Activated T-helper 2 cell treated with anti-CD3 and anti-CD28 coated beads, Interferon-gamma antibody, Interleukin-2, Interleukin-4, amounts not matched to agents 10 μg/mL and 5 μg/mL and 100 μg/mL, durations not matched to agents 14 hours and 24 hours and 36 hours (primary cell): Measurements from ENCODE around the gene UCHL5. TPM values are rescaled to one million over a fixed set of nuclear protein-coding genes. Genes with fewer than 3 reads are reported as not detected.
A peak's percentile ranks its signal among the peaks of the same experiment; 100 is the strongest.
"Not testable (repeated sequence)": the region's sequence is repeated elsewhere in the genome, so short reads cannot be mapped to it uniquely, and the experiment has no call there.

Experiments
- DNase-seq: peaks from one replicate; pipeline ENCODE4 v3.0.0; 2021; ENCODE audit warnings: low spot score
- H3K27ac Mint-ChIP-seq: one replicate; pipeline ENCODE4 v1.8.0; 2021; ENCODE audit warnings: mixed read lengths
- H3K27me3 Mint-ChIP-seq: one replicate; pipeline ENCODE4 v1.8.0; 2021; ENCODE audit warnings: low read depth, mixed read lengths
- H3K36me3 Mint-ChIP-seq: one replicate; pipeline ENCODE4 v1.8.0; 2021; ENCODE audit warnings: low read depth, mixed read lengths
- H3K4me1 Mint-ChIP-seq: one replicate; pipeline ENCODE4 v1.8.0; 2021; ENCODE audit warnings: low read depth, mixed read lengths
- H3K4me3 Mint-ChIP-seq: one replicate; pipeline ENCODE4 v1.8.0; 2021; ENCODE audit warnings: low read depth, mild to moderate bottlenecking, moderate library complexity, mixed read lengths
- H3K9me3 Mint-ChIP-seq: one replicate; pipeline ENCODE4 v1.8.0; 2021; ENCODE audit warnings: mixed read lengths
- intact Hi-C: fragments of 100-400 bp; cut with micrococcal nuclease; formaldehyde crosslinking; loops from one replicate; pipeline ENCODE4 v1.15.1; 2023
- total RNA-seq: library from RNA; stranded (reverse); gene quantifications from 2 replicates; pipeline ENCODE4 v1.2.3, GENCODE V29; 2022

UCHL5 gene
- total RNA-seq, 1 donor from 2014 or later, result 77.6 TPM

- Mint-ChIP-seq H3K36me3 (peaks cover 5% of the 10 kb centered on the region), H3K4me1 (peaks cover 35% of the 10 kb centered on the region), H3K27ac (peak overlapping the region; percentile 75), H3K27me3 (no peaks in the 10 kb centered on the region), H3K4me3 (no peak overlapping the region), H3K9me3 (no peaks in the 10 kb centered on the region)
- DNase-seq, result no peak
- intact Hi-C loops, result no loop called here
Measured at GRCh38 chr1:192984080-192984479, 75.1 kb downstream of the UCHL5 start.

- intact Hi-C loops, result loop anchor here (2.0 kb wide), 2 partner anchors 47 to 175 kb away; partner anchors contain the start of gene RGS2
- DNase-seq, result no peak
- H3K9me3 Mint-ChIP-seq, result no peaks in the 10 kb centered on the region
- H3K27me3 Mint-ChIP-seq, result no peaks in the 10 kb centered on the region
- H3K4me1 Mint-ChIP-seq, result peaks cover 35% of the 10 kb centered on the region
- no peak overlapping the region for H3K4me3 Mint-ChIP-seq
- H3K27ac Mint-ChIP-seq, result peak overlapping the region; percentile 75
- peaks cover 5% of the 10 kb centered on the region for H3K36me3 Mint-ChIP-seq
Measured at GRCh38 chr1:192983349-192983980, 75.7 kb downstream of the UCHL5 start.

GRCh38 chr1:192980856-192981255, 78.3 kb downstream of the UCHL5 start:
- peaks cover 31% of the 10 kb centered on the region for H3K4me1 Mint-ChIP-seq
- no peaks in the 10 kb centered on the region for H3K9me3 Mint-ChIP-seq
- H3K27ac Mint-ChIP-seq, result no peak overlapping the region
- intact Hi-C loops, result no loop called here
- no peaks in the 10 kb centered on the region for H3K27me3 Mint-ChIP-seq
- no peak for DNase-seq
- H3K4me3 Mint-ChIP-seq, result no peak overlapping the region
- no peaks in the 10 kb centered on the region for H3K36me3 Mint-ChIP-seq

GRCh38 chr1:192980334-192980733, 78.8 kb downstream of the UCHL5 start:
- H3K9me3 Mint-ChIP-seq, H3K36me3 Mint-ChIP-seq, intact Hi-C loops, H3K4me3 Mint-ChIP-seq, H3K27ac Mint-ChIP-seq, DNase-seq, H3K27me3 Mint-ChIP-seq: not testable (repeated sequence)
- peaks cover 26% of the 10 kb centered on the region for H3K4me1 Mint-ChIP-seq

GRCh38 chr1:192979542-192979941, 79.6 kb downstream of the UCHL5 start:
- no peaks in the 10 kb centered on the region for H3K36me3 Mint-ChIP-seq
- no peaks in the 10 kb centered on the region for H3K27me3 Mint-ChIP-seq
- no peak overlapping the region for H3K27ac Mint-ChIP-seq
- H3K4me3 Mint-ChIP-seq, result no peak overlapping the region
- intact Hi-C loops, result no loop called here
- no peaks in the 10 kb centered on the region for H3K9me3 Mint-ChIP-seq
- DNase-seq, result no peak
- peaks cover 19% of the 10 kb centered on the region for H3K4me1 Mint-ChIP-seq

- H3K27ac Mint-ChIP-seq, result peak overlapping the region; percentile 16
- no peaks in the 10 kb centered on the region for H3K9me3 Mint-ChIP-seq
- H3K4me3 Mint-ChIP-seq, result no peak overlapping the region
- DNase-seq, result no peak
- intact Hi-C loops, result no loop called here
- no peaks in the 10 kb centered on the region for H3K27me3 Mint-ChIP-seq
- H3K4me1 Mint-ChIP-seq, result peaks cover 6% of the 10 kb centered on the region
- H3K36me3 Mint-ChIP-seq, result no peaks in the 10 kb centered on the region
Measured at GRCh38 chr1:192978195-192978710, 80.9 kb downstream of the UCHL5 start.

- Mint-ChIP-seq H3K36me3 (no peaks in the 10 kb centered on the region), H3K9me3 (no peaks in the 10 kb centered on the region), H3K4me3 (no peak overlapping the region), H3K27me3 (no peaks in the 10 kb centered on the region), H3K27ac (no peak overlapping the region), H3K4me1 (peaks cover 2% of the 10 kb centered on the region)
- DNase-seq, result no peak
- intact Hi-C loops, result no loop called here
Measured at GRCh38 chr1:192977089-192977706, 82.0 kb downstream of the UCHL5 start.

GRCh38 chr1:192976576-192976975, 82.6 kb downstream of the UCHL5 start:
- peaks cover 2% of the 10 kb centered on the region for H3K4me1 Mint-ChIP-seq
- no peaks in the 10 kb centered on the region for H3K9me3 Mint-ChIP-seq

GRCh38 chr1:192974701-192975100, 84.5 kb downstream of the UCHL5 start:
- intact Hi-C loops, result no loop called here
- H3K27me3 Mint-ChIP-seq, result no peaks in the 10 kb centered on the region
- DNase-seq, result no peak
- H3K27ac Mint-ChIP-seq, result no peak overlapping the region
- H3K4me3 Mint-ChIP-seq, result no peak overlapping the region
- H3K36me3 Mint-ChIP-seq, result no peaks in the 10 kb centered on the region
- no peaks in the 10 kb centered on the region for H3K9me3 Mint-ChIP-seq
- peaks cover 2% of the 10 kb centered on the region for H3K4me1 Mint-ChIP-seq

More at GRCh38 chr1:192976576-192976975, 82.6 kb downstream of the UCHL5 start:
- DNase-seq, result no peak
- no peaks in the 10 kb centered on the region for H3K27me3 Mint-ChIP-seq
- H3K27ac Mint-ChIP-seq, result no peak overlapping the region
- H3K36me3 Mint-ChIP-seq, result no peaks in the 10 kb centered on the region
- intact Hi-C loops, result no loop called here
- no peak overlapping the region for H3K4me3 Mint-ChIP-seq

GRCh38 chr1:192973988-192974387, 85.2 kb downstream of the UCHL5 start:
- Mint-ChIP-seq H3K4me3 (no peak overlapping the region), H3K4me1 (peaks cover 2% of the 10 kb centered on the region), H3K27me3 (no peaks in the 10 kb centered on the region), H3K36me3 (no peaks in the 10 kb centered on the region), H3K9me3 (no peaks in the 10 kb centered on the region), H3K27ac (no peak overlapping the region)
- no peak for DNase-seq
- intact Hi-C loops, result no loop called here

- DNase-seq, result no peak
- no peak overlapping the region for H3K4me3 Mint-ChIP-seq
- no peaks in the 10 kb centered on the region for H3K36me3 Mint-ChIP-seq
- no peaks in the 10 kb centered on the region for H3K9me3 Mint-ChIP-seq
- intact Hi-C loops, result no loop called here
- H3K27me3 Mint-ChIP-seq, result no peaks in the 10 kb centered on the region
- H3K27ac Mint-ChIP-seq, result no peak overlapping the region
- H3K4me1 Mint-ChIP-seq, result peaks cover 2% of the 10 kb centered on the region
Measured at GRCh38 chr1:192973202-192973601, 86.0 kb downstream of the UCHL5 start.

GRCh38 chr1:192969091-192969490, 90.1 kb downstream of the UCHL5 start:
- DNase-seq, result no peak
- Mint-ChIP-seq H3K27ac (no peak overlapping the region), H3K9me3 (no peaks in the 10 kb centered on the region), H3K4me3 (no peak overlapping the region), H3K27me3 (no peaks in the 10 kb centered on the region), H3K4me1 (peaks cover 3% of the 10 kb centered on the region), H3K36me3 (no peaks in the 10 kb centered on the region)
- intact Hi-C loops, result no loop called here

GRCh38 chr1:192968323-192968722, 90.8 kb downstream of the UCHL5 start:
- no peak overlapping the region for H3K4me3 Mint-ChIP-seq

More at GRCh38 chr1:192968323-192968722, 90.8 kb downstream of the UCHL5 start:
- no peak for DNase-seq
- no peaks in the 10 kb centered on the region for H3K36me3 Mint-ChIP-seq
- peaks cover 3% of the 10 kb centered on the region for H3K4me1 Mint-ChIP-seq
- no peaks in the 10 kb centered on the region for H3K9me3 Mint-ChIP-seq
- intact Hi-C loops, result no loop called here
- H3K27me3 Mint-ChIP-seq, result no peaks in the 10 kb centered on the region
- H3K27ac Mint-ChIP-seq, result no peak overlapping the region
